HG03159 (cell line): ENCODE measurements around the gene CHIC1.

Experiments used
- ATAC-seq: cut with Tn5 transposase; IDR thresholded peaks from one replicate; pipeline ENCODE4 v1.9.1; 2021; ENCODE audit warnings: mild to moderate bottlenecking, moderate library complexity; ENCODE audit not compliant: unreplicated experiment

The CHIC1 gene

DNA sequence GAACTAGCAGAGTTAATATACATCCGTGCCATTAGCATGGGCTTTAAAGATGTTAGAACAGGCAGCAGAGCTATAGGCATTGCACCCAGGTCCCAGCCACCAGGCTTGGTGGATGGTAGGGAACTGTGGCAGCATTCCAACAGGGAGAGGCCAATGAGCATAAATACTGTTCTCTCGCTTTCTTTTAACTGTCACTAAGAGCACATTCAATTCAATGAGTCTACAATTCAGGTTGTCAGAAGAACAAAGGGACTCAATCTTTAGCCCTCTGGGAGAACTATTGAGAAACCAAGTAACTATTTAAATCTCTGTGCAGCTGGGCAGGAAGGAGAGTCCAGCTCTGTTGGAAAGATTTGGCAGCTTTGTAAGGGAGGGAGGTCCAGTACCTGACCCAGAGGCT is 165.6 kb downstream of the CHIC1 start:
- ATAC-seq: no peak
